OCI-LY1 (cell line): ENCODE results near the gene SLCO4A1.

Source experiments
- EZH2 ChIP-seq: fragments of 200-600 bp; sonication (generic), shearing (Covaris generic); IDR thresholded peaks from 2 replicates; pipeline ENCODE4 v1.8.0; 2017; ENCODE audit warnings: borderline replicate concordance, mixed run types, mild to moderate bottlenecking, antibody characterized with exemption, low read length, moderate library complexity, mixed read lengths
- TF ChIP-seq, protein P1 (sequence below): fragments of 200-600 bp; sonication (generic), shearing (Covaris generic); IDR thresholded peaks from 2 replicates; pipeline ENCODE4 v1.5.1; 2017; ENCODE audit warnings: mild to moderate bottlenecking, antibody characterized with exemption, low read length, moderate library complexity, mixed read lengths

GRCh38 chr20:62695448-62696414 lies 53.4 kb downstream of the SLCO4A1 start:
- TF ChIP-seq, protein P1, sequence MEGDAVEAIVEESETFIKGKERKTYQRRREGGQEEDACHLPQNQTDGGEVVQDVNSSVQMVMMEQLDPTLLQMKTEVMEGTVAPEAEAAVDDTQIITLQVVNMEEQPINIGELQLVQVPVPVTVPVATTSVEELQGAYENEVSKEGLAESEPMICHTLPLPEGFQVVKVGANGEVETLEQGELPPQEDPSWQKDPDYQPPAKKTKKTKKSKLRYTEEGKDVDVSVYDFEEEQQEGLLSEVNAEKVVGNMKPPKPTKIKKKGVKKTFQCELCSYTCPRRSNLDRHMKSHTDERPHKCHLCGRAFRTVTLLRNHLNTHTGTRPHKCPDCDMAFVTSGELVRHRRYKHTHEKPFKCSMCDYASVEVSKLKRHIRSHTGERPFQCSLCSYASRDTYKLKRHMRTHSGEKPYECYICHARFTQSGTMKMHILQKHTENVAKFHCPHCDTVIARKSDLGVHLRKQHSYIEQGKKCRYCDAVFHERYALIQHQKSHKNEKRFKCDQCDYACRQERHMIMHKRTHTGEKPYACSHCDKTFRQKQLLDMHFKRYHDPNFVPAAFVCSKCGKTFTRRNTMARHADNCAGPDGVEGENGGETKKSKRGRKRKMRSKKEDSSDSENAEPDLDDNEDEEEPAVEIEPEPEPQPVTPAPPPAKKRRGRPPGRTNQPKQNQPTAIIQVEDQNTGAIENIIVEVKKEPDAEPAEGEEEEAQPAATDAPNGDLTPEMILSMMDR: no peak
- TF ChIP-seq EZH2: no peak
